HFFc6 (cell line): ENCODE measurements around the gene ANKH. TPM values are rescaled to one million over a fixed set of nuclear protein-coding genes. Genes with fewer than 3 reads are reported as not detected.

Source experiments
- DNase-seq: peaks from one replicate; pipeline ENCODE4 v3.0.0-alpha.2; 2018
- H3K27ac Mint-ChIP-seq: 2 replicates; pipeline ENCODE4 v1.8.0; 2020; ENCODE audit warnings: mild to moderate bottlenecking, mixed read lengths
- H3K27me3 Mint-ChIP-seq: 2 replicates; pipeline ENCODE4 v1.8.0; 2021; ENCODE audit warnings: mild to moderate bottlenecking, moderate library complexity, mixed read lengths; ENCODE audit not compliant: insufficient read depth
- H3K36me3 Mint-ChIP-seq: 2 replicates; pipeline ENCODE4 v1.8.0; 2021; ENCODE audit warnings: low read depth, mixed read lengths
- H3K4me1 Mint-ChIP-seq: 2 replicates; pipeline ENCODE4 v1.8.0; 2020; ENCODE audit warnings: low read depth, mixed read lengths
- H3K4me3 Mint-ChIP-seq: 2 replicates; pipeline ENCODE4 v1.8.0; 2020; ENCODE audit warnings: mild to moderate bottlenecking, moderate library complexity, mixed read lengths
- H3K9me3 Mint-ChIP-seq: 2 replicates; pipeline ENCODE4 v1.8.0; 2020; ENCODE audit warnings: mild to moderate bottlenecking, mixed read lengths
- CTCF ChIP-seq: fragments of 200-600 bp; sonication (generic); IDR thresholded peaks from 2 replicates; pipeline ENCODE4 v1.5.0; 2021; ENCODE audit warnings: antibody characterized with exemption, mild to moderate bottlenecking
- total RNA-seq, 6 experiments: library from RNA; stranded (reverse); fragmentation: NEBNext Ultra II Directional; extraction: Animal tissue kit (Norgen Biotek cat#: 25700); gene quantifications; 2 replicates in 1 of 6; 3 replicates in 5 of 6; pipeline ENCODE4 v1.2.3, GENCODE V29; 2021

Gene ANKH
- total RNA-seq, 6 experiments from 2014 or later = 32.5 to 35.7 (median 33.0) TPM

GRCh38 chr5:14861123-14861765 lies 10.3 kb downstream of the ANKH start:
- H3K9me3 Mint-ChIP-seq = no peaks in the 10 kb centered on the region
- no peaks in the 10 kb centered on the region; the same call in 1 of the 2 replicates for H3K27me3 Mint-ChIP-seq
- no peak for TF ChIP-seq CTCF
- no peaks in the 10 kb centered on the region for H3K4me1 Mint-ChIP-seq
- no peak overlapping the region for H3K27ac Mint-ChIP-seq
- no peak for DNase-seq
- no peaks in the 10 kb centered on the region for H3K36me3 Mint-ChIP-seq
- no peak overlapping the region for H3K4me3 Mint-ChIP-seq

GRCh38 chr5:14859980-14860379 lies 11.6 kb downstream of the ANKH start:
- Mint-ChIP-seq H3K9me3 (no peaks in the 10 kb centered on the region), H3K4me1 (no peaks in the 10 kb centered on the region), H3K27me3 (no peaks in the 10 kb centered on the region; the same call in 1 of the 2 replicates), H3K4me3 (no peak overlapping the region), H3K27ac (no peak overlapping the region), H3K36me3 (no peaks in the 10 kb centered on the region)
- no peak for DNase-seq
- TF ChIP-seq CTCF = no peak

- no peak for DNase-seq
- Mint-ChIP-seq H3K4me3 (no peak overlapping the region), H3K36me3 (no peaks in the 10 kb centered on the region), H3K27me3 (no peaks in the 10 kb centered on the region; the same call in 1 of the 2 replicates), H3K4me1 (no peaks in the 10 kb centered on the region), H3K27ac (no peak overlapping the region), H3K9me3 (no peaks in the 10 kb centered on the region)
- TF ChIP-seq CTCF = no peak
These were observed 12.4 kb downstream of the ANKH start for GRCh38 chr5:14859150-14859549.

- no peak overlapping the region for H3K27ac Mint-ChIP-seq
- H3K9me3 Mint-ChIP-seq = no peaks in the 10 kb centered on the region
- TF ChIP-seq CTCF = no peak
- peaks cover 4% of the 10 kb centered on the region for H3K4me1 Mint-ChIP-seq
- no peaks in the 10 kb centered on the region for H3K36me3 Mint-ChIP-seq
- H3K27me3 Mint-ChIP-seq = no peaks in the 10 kb centered on the region
- H3K4me3 Mint-ChIP-seq = no peak overlapping the region
- DNase-seq = no peak
These were observed 16.2 kb downstream of the ANKH start for GRCh38 chr5:14855366-14855765.

- H3K9me3 Mint-ChIP-seq = no peaks in the 10 kb centered on the region
- H3K27me3 Mint-ChIP-seq = no peaks in the 10 kb centered on the region
- H3K36me3 Mint-ChIP-seq = peaks cover 3% of the 10 kb centered on the region; the same call in 1 of the 2 replicates
- H3K27ac Mint-ChIP-seq = no peak overlapping the region
- TF ChIP-seq CTCF = no peak
- no peak overlapping the region for H3K4me3 Mint-ChIP-seq
- peaks cover 9% of the 10 kb centered on the region for H3K4me1 Mint-ChIP-seq
- no peak for DNase-seq
These were observed 16.8 kb downstream of the ANKH start for GRCh38 chr5:14854799-14855198.
